Right ventricle myocardium superior (tissue), 1 donor: ENCODE data around the gene TCFL5. TPM values are rescaled to one million over a fixed set of nuclear protein-coding genes. Genes with fewer than 3 reads are reported as not detected.

Experiments
- ATAC-seq: fragments of 200-7000 bp; cut with Tn5 transposase; one replicate; pipeline ENCODE4 v1.9.1; 2020; ENCODE audit warnings: mild to moderate bottlenecking; ENCODE audit not compliant: poor library complexity
- DNase-seq: peaks from one replicate; pipeline ENCODE4 v3.0.0-alpha.2; 2020
- intact Hi-C: fragments of 100-400 bp; cut with DNase I; formaldehyde crosslinking; loops from one replicate; pipeline ENCODE4 v1.11.2; 2022
- total RNA-seq: library from RNA; stranded (reverse); fragmentation: NEBNext Ultra II Directional; extraction: Animal tissue kit (Norgen Biotek cat#: 25700); gene quantifications from one replicate; pipeline ENCODE4 v1.2.1, GENCODE V29; 2021
- donor health status: DM: no; HTN: yes; CAD: no; lungs with severe emphysema.

TCFL5 gene
- total RNA-seq, 1 donor from 2014 or later, result 6.1 TPM

- DNase-seq (no peak), ATAC-seq (no peak)
- intact Hi-C loops, result no loop called here
These were observed 36.7 kb upstream of the TCFL5 start for GRCh38 chr20:62898093-62898964.

- no peak for DNase-seq
- intact Hi-C loops, result no loop called here
These were observed 36.0 kb upstream of the TCFL5 start for GRCh38 chr20:62897666-62898065.

GRCh38 chr20:62896526-62896925, 34.9 kb upstream of the TCFL5 start:
- ATAC-seq (no peak), DNase-seq (no peak)
- intact Hi-C loops, result no loop called here

More at GRCh38 chr20:62897666-62898065, 36.0 kb upstream of the TCFL5 start:
- ATAC-seq, result no peak

- no peak for ATAC-seq
- intact Hi-C loops, result no loop called here
- DNase-seq, result no peak
These were observed 33.9 kb upstream of the TCFL5 start for GRCh38 chr20:62895539-62895938.

GRCh38 chr20:62894261-62894660, 32.6 kb upstream of the TCFL5 start:
- ATAC-seq, result no peak
- DNase-seq, result no peak
- intact Hi-C loops, result no loop called here

- ATAC-seq, result no peak
- intact Hi-C loops, result no loop called here
- DNase-seq, result no peak
These were observed 32.1 kb upstream of the TCFL5 start for GRCh38 chr20:62893700-62894099.

- DNase-seq, result no peak
- intact Hi-C loops, result no loop called here
- ATAC-seq, result no peak
These were observed 31.0 kb upstream of the TCFL5 start for GRCh38 chr20:62892348-62893304.

- DNase-seq (no peak), ATAC-seq (no peak)
- intact Hi-C loops, result no loop called here
These were observed 29.5 kb upstream of the TCFL5 start for GRCh38 chr20:62891111-62891510.

GRCh38 chr20:62890444-62890843, 28.8 kb upstream of the TCFL5 start:
- intact Hi-C loops, result no loop called here
- DNase-seq (no peak), ATAC-seq (no peak)

GRCh38 chr20:62889871-62890270, 28.2 kb upstream of the TCFL5 start:
- DNase-seq, result no peak
- ATAC-seq, result no peak
- intact Hi-C loops, result no loop called here

- no peak for ATAC-seq
- intact Hi-C loops, result no loop called here
- DNase-seq, result no peak
These were observed 27.8 kb upstream of the TCFL5 start for GRCh38 chr20:62889411-62889810.

GRCh38 chr20:62888910-62889309, 27.3 kb upstream of the TCFL5 start:
- intact Hi-C loops, result no loop called here
- ATAC-seq, result no peak
- DNase-seq, result no peak

- no peak for DNase-seq
- no peak for ATAC-seq
- intact Hi-C loops, result no loop called here
These were observed 26.8 kb upstream of the TCFL5 start for GRCh38 chr20:62888406-62888805.

- DNase-seq, result no peak
These were observed 26.2 kb upstream of the TCFL5 start for GRCh38 chr20:62887860-62888239.

GRCh38 chr20:62887152-62887859, 25.7 kb upstream of the TCFL5 start:
- DNase-seq, result peak; percentile 79
- peak; percentile 78 for ATAC-seq
- intact Hi-C loops, result no loop called here

More at GRCh38 chr20:62887860-62888239, 26.2 kb upstream of the TCFL5 start:
- ATAC-seq, result no peak
- intact Hi-C loops, result no loop called here

- no peak for ATAC-seq
- intact Hi-C loops, result no loop called here
- DNase-seq, result no peak
These were observed 25.1 kb upstream of the TCFL5 start for GRCh38 chr20:62886709-62887058.

- intact Hi-C loops, result no loop called here
- DNase-seq, result no peak
- ATAC-seq, result no peak
These were observed 24.5 kb upstream of the TCFL5 start for GRCh38 chr20:62885896-62886708.
